ENCODE data around the gene ZNF175.

DNA sequence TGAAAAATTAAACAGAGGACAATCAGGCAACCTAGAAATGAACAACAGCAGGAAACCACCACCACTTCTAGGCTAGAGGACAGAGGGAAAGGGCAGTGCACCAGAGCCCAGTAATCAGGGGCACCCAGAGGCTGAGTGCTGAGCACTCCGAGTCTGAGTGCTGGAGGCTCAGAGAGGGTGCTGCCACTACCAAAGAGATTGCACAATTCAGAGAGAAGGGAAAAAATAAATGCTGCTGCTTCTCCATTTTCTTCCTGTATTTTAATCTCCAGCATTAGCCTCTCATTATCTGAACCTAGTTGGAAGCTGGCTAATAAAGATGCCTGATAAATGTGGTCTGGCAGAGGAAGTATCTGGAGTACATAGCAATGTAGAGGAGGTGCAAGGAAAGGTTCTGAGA, 11.8 kb upstream of the ZNF175 start:
- TF ChIP-seq, protein P1, sequence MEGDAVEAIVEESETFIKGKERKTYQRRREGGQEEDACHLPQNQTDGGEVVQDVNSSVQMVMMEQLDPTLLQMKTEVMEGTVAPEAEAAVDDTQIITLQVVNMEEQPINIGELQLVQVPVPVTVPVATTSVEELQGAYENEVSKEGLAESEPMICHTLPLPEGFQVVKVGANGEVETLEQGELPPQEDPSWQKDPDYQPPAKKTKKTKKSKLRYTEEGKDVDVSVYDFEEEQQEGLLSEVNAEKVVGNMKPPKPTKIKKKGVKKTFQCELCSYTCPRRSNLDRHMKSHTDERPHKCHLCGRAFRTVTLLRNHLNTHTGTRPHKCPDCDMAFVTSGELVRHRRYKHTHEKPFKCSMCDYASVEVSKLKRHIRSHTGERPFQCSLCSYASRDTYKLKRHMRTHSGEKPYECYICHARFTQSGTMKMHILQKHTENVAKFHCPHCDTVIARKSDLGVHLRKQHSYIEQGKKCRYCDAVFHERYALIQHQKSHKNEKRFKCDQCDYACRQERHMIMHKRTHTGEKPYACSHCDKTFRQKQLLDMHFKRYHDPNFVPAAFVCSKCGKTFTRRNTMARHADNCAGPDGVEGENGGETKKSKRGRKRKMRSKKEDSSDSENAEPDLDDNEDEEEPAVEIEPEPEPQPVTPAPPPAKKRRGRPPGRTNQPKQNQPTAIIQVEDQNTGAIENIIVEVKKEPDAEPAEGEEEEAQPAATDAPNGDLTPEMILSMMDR (IDR thresholded peaks at IDR 0.05): no peak
- TF ChIP-seq POLR2A (IDR thresholded peaks at IDR 0.05): no peak
